ENCODE measurements around the gene CRYL1.
"Not testable (repeated sequence)": the region's sequence is repeated elsewhere in the genome, so short reads cannot be mapped to it uniquely, and the experiment has no call there.

CRYL1 gene

GRCh38 chr13:20446405-20446804 is 79.3 kb downstream of the CRYL1 start:
- DNase-seq = no peak

- no peak for DNase-seq
Measured at GRCh38 chr13:20442798-20443381, 82.8 kb downstream of the CRYL1 start.

GRCh38 chr13:20442375-20442774 is 83.3 kb downstream of the CRYL1 start:
- no peak for DNase-seq

GRCh38 chr13:20441879-20442278 is 83.8 kb downstream of the CRYL1 start:
- DNase-seq = no peak

GRCh38 chr13:20441056-20441455 is 84.6 kb downstream of the CRYL1 start:
- no peak for DNase-seq

- no peak for DNase-seq
Measured at GRCh38 chr13:20439261-20439660, 86.4 kb downstream of the CRYL1 start.

- DNase-seq = no peak
Measured at GRCh38 chr13:20438801-20439200, 86.9 kb downstream of the CRYL1 start.

- DNase-seq = no peak
Measured at GRCh38 chr13:20436505-20436904, 89.2 kb downstream of the CRYL1 start.

- no peak for DNase-seq
Measured at GRCh38 chr13:20435616-20436368, 89.9 kb downstream of the CRYL1 start.

- DNase-seq = not testable (repeated sequence)
Measured at GRCh38 chr13:20434210-20434609, 91.4 kb downstream of the CRYL1 start.

- DNase-seq = no peak
Measured at GRCh38 chr13:20431687-20432384, 93.8 kb downstream of the CRYL1 start.

- DNase-seq = no peak
Measured at GRCh38 chr13:20431080-20431479, 94.6 kb downstream of the CRYL1 start.

- no peak for DNase-seq
Measured at GRCh38 chr13:20430296-20430695, 95.4 kb downstream of the CRYL1 start.

GRCh38 chr13:20429682-20430081 is 96.0 kb downstream of the CRYL1 start:
- DNase-seq = no peak

GRCh38 chr13:20428666-20429644 is 96.7 kb downstream of the CRYL1 start:
- DNase-seq = no peak

GRCh38 chr13:20426766-20427448 is 98.8 kb downstream of the CRYL1 start:
- no peak for DNase-seq

- DNase-seq = no peak
Measured at GRCh38 chr13:20425819-20426219, 99.8 kb downstream of the CRYL1 start.

- no peak for DNase-seq
Measured at GRCh38 chr13:20424949-20425348, 100.7 kb downstream of the CRYL1 start.

GRCh38 chr13:20424559-20424852 is 101.2 kb downstream of the CRYL1 start:
- DNase-seq = no peak

GRCh38 chr13:20422362-20422761 is 103.3 kb downstream of the CRYL1 start:
- DNase-seq = no peak

GRCh38 chr13:20420938-20421337 is 104.7 kb downstream of the CRYL1 start:
- no peak for DNase-seq

GRCh38 chr13:20418953-20419352 is 106.7 kb downstream of the CRYL1 start:
- no peak for DNase-seq
